Embryonic facial prominence (tissue), 1 donor: ENCODE data around the gene SYNDIG1.

Experiments used
- DNase-seq: peaks from one replicate; pipeline ENCODE4 v3.0.0-alpha.2; 2016; ENCODE audit errors: extremely low spot score

Gene SYNDIG1

GRCh38 chr20:24522452-24523330 is 53.3 kb downstream of the SYNDIG1 start:
- no peak for DNase-seq

DNA sequence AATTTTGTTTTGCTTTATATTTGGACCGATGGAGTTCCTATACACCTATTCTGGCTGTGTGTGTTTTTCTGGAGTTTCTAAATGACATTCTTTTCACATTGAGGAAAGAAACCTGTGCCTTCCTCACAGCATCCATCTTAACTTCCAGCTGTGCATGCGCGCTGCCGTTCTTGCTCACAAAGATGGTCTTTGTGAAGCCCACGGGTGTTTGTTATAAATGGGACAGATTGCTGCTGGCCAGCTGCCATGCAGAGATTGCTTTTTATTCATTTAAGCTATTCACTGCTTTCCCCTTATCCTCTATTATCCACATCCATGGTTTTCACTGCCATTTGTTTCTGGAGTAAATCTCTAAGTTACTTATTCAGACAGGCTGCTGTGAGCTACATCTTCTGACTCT is 54.2 kb downstream of the SYNDIG1 start:
- DNase-seq, result no peak

- DNase-seq, result no peak
Observed at GRCh38 chr20:24528583-24529368, 59.3 kb downstream of the SYNDIG1 start.

DNA sequence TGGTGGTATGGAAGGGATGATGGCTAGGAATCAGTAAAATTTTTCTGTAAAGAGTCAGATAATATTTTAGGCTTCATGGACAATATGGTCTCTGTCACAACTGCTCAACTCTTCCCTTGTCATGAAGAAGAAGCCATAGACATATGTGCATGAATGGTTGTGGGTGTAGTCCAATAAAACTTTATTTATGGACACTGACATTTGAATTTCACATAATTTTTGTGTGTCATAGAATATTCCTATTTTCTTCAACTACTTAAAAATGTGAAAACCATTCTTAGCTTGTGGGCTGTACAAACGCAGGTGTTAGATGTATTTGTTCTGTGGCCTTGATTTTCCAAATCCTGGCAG is 59.9 kb downstream of the SYNDIG1 start:
- DNase-seq, result no peak

GRCh38 chr20:24530131-24530680 is 60.8 kb downstream of the SYNDIG1 start:
- DNase-seq, result no peak

DNA sequence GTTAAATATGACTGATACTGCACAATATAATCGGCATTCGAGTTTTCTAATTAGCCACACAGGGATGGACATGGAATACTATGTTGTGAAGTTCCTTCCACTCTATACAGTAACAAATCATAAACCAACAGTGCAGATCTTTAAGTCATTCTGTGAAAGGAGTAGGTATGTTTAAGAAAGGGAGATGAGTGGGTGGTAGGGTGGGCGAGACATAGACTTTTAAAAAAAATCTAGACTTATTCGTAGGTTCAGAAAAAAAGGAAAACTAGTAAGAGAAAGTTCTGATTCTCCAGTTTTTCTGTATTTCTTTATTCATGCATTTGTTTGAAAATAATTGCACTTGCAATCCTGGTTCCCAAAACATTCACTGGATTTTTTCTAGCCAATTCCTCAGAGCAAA is 61.8 kb downstream of the SYNDIG1 start:
- no peak for DNase-seq

- no peak for DNase-seq
Observed at GRCh38 chr20:24531631-24532419, 62.4 kb downstream of the SYNDIG1 start.

- DNase-seq, result no peak
Observed at GRCh38 chr20:24533449-24533848, 64.0 kb downstream of the SYNDIG1 start.

DNA sequence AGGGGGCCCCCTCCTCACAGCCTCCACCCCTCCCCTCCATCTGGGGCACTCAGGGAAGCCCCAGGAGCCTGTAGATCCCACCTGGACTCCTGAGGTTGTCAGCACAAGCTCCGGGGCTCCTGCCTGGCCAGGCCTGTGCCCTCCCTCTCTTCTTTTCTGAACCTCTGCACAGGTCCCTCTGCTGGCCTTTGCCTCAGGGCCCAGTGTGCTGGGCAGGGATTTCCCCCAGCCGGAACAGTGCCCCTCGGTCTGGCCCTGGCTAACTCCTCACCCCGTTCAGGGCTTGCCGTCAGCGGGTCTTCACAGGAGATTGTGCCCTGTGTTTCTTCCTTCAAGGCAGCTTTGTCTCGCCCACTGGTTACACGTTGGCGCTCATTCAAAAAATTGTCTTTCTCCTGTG is 64.9 kb downstream of the SYNDIG1 start:
- no peak for DNase-seq

GRCh38 chr20:24535941-24536730 is 66.7 kb downstream of the SYNDIG1 start:
- no peak for DNase-seq

DNA sequence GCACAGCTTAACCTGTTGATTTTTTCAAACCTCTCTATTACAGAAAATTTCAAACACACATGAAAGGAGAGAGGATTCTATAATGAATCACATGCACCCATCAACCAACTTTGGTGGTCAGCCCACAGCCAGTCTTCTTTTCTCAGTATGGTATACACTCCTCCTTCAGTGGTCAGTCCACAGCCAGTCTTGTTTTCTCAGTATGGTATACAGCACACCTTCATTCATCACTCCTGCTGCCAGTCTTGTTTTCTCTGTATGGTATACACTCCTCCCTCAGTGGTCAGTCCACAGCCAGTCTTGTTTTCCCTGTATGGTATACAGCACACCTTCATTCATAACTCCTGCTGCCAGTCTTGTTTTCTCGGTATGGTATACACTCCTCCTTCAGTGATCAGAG is 67.8 kb downstream of the SYNDIG1 start:
- no peak for DNase-seq

- no peak for DNase-seq
Observed at GRCh38 chr20:24542721-24543120, 73.3 kb downstream of the SYNDIG1 start.

DNA sequence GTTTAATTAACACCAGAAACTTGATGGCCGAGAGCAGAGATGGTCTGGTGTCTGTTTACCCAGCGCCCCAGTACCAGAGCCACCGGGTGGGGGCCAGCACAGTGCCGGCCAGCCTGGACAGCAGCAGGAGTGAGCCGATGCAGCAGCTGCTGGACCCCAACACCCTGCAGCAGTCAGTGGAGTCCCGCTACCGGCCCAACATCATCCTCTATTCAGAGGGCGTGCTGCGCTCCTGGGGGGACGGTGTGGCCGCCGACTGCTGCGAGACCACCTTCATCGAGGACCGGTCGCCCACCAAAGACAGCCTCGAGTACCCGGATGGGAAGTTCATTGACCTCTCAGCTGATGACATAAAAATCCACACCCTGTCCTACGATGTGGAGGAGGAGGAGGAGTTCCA is 73.7 kb downstream of the SYNDIG1 start:
- no peak for DNase-seq

GRCh38 chr20:24543741-24544140 is 74.3 kb downstream of the SYNDIG1 start:
- no peak for DNase-seq

DNA sequence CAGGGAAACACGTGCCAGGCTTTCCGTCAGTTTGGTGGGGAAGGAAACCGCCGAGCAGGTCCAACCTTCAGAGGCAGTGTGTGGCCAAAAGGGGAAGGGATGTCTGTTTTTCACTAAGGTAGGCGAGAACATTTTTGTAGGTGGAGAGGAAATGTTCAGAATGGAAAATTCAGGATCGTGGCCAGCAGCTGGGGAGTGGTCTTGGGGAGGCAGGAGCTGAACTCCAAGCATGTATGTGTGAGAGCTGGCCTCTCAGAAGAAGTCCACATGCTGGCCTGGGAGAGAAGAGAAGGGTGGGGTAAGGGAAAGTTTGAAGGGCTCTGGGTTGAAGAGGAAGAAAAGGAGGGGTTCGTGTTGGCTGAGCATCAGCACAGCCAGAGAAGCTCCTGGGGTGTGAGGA is 74.9 kb downstream of the SYNDIG1 start:
- DNase-seq, result no peak

DNA sequence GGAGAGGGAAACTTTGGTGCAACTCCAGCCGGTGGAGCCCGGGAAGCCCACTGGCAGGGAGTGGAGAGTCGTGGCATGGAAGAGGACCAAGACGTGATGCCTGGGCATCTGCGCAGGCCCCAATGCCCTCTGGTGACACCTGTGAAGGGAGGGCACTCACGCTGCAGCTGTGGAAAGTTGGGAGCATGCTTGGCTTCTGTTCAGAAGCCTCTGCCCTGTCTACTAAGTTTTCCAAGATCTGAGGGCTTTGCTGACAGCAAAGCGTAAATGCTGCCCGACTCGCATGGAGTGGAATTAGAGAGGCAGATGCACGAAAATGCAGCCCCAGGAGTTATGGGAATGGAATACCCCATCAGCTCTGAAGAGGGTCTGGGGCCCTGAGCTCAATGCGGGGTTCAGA is 75.7 kb downstream of the SYNDIG1 start:
- no peak for DNase-seq

GRCh38 chr20:24546232-24546892 is 76.9 kb downstream of the SYNDIG1 start:
- no peak for DNase-seq

GRCh38 chr20:24547967-24548366 is 78.5 kb downstream of the SYNDIG1 start:
- no peak for DNase-seq

DNA sequence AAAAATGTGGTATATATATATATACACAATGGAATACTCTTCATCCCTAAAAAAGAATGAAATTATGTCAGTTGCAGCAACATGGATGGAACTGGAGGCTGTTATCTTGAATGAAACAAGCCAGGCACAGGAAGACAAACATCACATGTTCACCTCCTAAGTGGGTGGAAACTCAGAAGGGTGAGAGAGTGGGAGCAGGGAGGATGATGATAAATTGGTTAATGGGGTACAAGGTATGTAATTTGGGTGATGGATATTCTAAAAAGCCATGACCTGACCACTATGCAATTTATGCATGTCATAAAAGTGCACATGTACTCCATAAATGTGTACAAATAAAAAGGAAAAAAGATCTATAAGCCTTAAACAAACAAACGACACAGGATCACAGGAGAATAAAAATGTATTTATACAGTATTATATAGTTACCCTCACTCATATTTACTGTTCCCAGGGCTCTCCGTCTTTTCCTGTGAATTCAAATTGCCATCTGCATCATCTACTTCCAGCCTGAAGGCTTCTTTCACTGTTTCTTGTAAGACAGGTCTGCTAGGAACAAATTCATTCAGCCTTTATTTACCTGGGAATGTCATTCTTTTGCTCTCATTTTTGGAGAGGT is 89.8 kb downstream of the SYNDIG1 start:
- no peak for DNase-seq
